NCI-H82 treated with DMSO at 0.1 percent for 48 hours (cell line): ENCODE measurements around the gene ZNF300.
"Not testable (repeated sequence)": the region's sequence is repeated elsewhere in the genome, so short reads cannot be mapped to it uniquely, and the experiment has no call there.

ENCODE experiments used
- DNase-seq: peaks from one replicate; lab custom pipeline; 2025; ENCODE audit not compliant: unreplicated experiment; lab: John Stamatoyannopoulos, UW

Gene ZNF300

GRCh38 chr5:150846308-150846653, 58.5 kb downstream of the ZNF300 start, which contains the start of gene IRGM:
Gene IRGM (plus strand): TSS chr5:150846521. CDS start chr5:150848124, 1,603 bp downstream.
- not testable (repeated sequence) for DNase-seq

- not testable (repeated sequence) for DNase-seq
These were observed 59.5 kb downstream of the ZNF300 start for GRCh38 chr5:150845185-150845859.
